Measurements from ENCODE around the gene XPR1. TPM values are rescaled to one million over a fixed set of nuclear protein-coding genes. Genes with fewer than 3 reads are reported as not detected.

The XPR1 gene
- total and polyA plus RNA-seq, 8 donors = 0.92 to 27.0 (median 4.5) TPM

DNA sequence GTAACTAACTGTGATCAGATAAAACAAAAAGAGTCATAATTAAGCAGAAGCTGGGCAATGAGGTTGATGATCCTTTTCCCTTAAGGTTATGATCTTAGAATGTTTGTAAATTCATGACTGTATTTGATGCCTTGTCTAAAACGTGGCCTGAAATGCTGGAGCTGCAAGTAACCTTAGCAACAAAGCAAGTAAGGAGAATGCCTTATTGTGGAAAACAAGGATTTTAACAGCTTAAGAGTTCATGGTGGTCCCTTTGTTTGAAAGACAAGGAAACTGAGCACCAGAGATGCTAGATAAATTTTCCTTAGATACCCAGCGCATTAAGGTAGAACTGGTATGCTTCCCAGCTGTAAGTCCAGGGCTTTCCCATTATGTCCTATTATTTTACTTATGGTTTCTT is 25.7 kb upstream of the XPR1 start:
- H3K27ac ChIP-seq = no peak overlapping the region
- no peak for DNase-seq
- no peak for TF ChIP-seq EP300 (IDR thresholded peaks at IDR 0.05)
- intact Hi-C loops (cut with DNase I; ENCODE audit: low total_unique reads) = no loop called here
- H3K4me1 ChIP-seq = no peaks in the 10 kb centered on the region
- H3K4me3 ChIP-seq = no peak overlapping the region
- 64 to 81% (median 73%) methylated on average over 2 of the region's 2 CpGs for WGBS, 5 donors
- no peaks in the 10 kb centered on the region for H3K36me3 ChIP-seq
- no peaks in the 10 kb centered on the region for H3K9me3 ChIP-seq
- no peaks in the 10 kb centered on the region for H3K27me3 ChIP-seq

GRCh38 chr1:180609643-180610555 is 21.9 kb upstream of the XPR1 start:
- Histone ChIP-seq H3K4me3 (no peak overlapping the region), H3K36me3 (no peaks in the 10 kb centered on the region), H3K27ac (no peak overlapping the region), H3K4me1 (peaks cover 0 to 3% (median under 1%) of the 10 kb centered on the region in 4 donors), H3K27me3 (no peaks in the 10 kb centered on the region), H3K9me3 (no peaks in the 10 kb centered on the region)
- intact Hi-C loops (cut with DNase I; ENCODE audit: low total_unique reads) = no loop called here
- DNase-seq = no peak
- WGBS, 5 donors = 69 to 77% (median 76%) methylated on average over 7 of the region's 7 CpGs
- TF ChIP-seq CTCF (IDR thresholded peaks at IDR 0.05) (no peak), POLR2AphosphoS5 (IDR thresholded peaks at IDR 0.05) (no peak), POLR2A (IDR thresholded peaks at IDR 0.05) (no peak), EP300 (IDR thresholded peaks at IDR 0.05) (no peak)

GRCh38 chr1:180610556-180611015 is 21.2 kb upstream of the XPR1 start:
- no peak for TF ChIP-seq POLR2A (IDR thresholded peaks at IDR 0.05)
- TF ChIP-seq CTCF (IDR thresholded peaks at IDR 0.05) = no peak
- TF ChIP-seq EP300 (IDR thresholded peaks at IDR 0.05) = no peak
- TF ChIP-seq POLR2AphosphoS5 (IDR thresholded peaks at IDR 0.05) = no peak
- Histone ChIP-seq H3K27me3 (no peaks in the 10 kb centered on the region), H3K4me1 (peaks cover 0 to 7% (median 6%) of the 10 kb centered on the region in 4 donors), H3K27ac (peak overlapping the region in 1 of 5 donors; percentile 27), H3K4me3 (no peak overlapping the region), H3K36me3 (no peaks in the 10 kb centered on the region), H3K9me3 (no peaks in the 10 kb centered on the region)
- no peak for DNase-seq
- intact Hi-C loops (cut with DNase I; ENCODE audit: low total_unique reads) = no loop called here
- WGBS, 5 donors = 69 to 83% (median 78%) methylated on average over 3 of the region's 3 CpGs

GRCh38 chr1:180611016-180611930 is 20.5 kb upstream of the XPR1 start:
- WGBS, 5 donors = 42 to 47% (median 43%) methylated on average over 9 of the region's 9 CpGs
- intact Hi-C loops (cut with DNase I; ENCODE audit: low total_unique reads) = no loop called here
- DNase-seq = peak in 1 of 2 donors; percentile 28
- H3K27ac ChIP-seq = peak overlapping the region in 1 of 5 donors; percentile 27
- no peaks in the 10 kb centered on the region for H3K27me3 ChIP-seq
- H3K4me3 ChIP-seq = no peak overlapping the region
- H3K4me1 ChIP-seq = peaks cover 0 to 14% (median 11%) of the 10 kb centered on the region in 4 donors
- TF ChIP-seq POLR2A (IDR thresholded peaks at IDR 0.05) = no peak
- no peak for TF ChIP-seq POLR2AphosphoS5 (IDR thresholded peaks at IDR 0.05)
- TF ChIP-seq EP300 (IDR thresholded peaks at IDR 0.05) = no peak
- TF ChIP-seq CTCF (IDR thresholded peaks at IDR 0.05) = no peak
- H3K9me3 ChIP-seq = no peaks in the 10 kb centered on the region
- H3K36me3 ChIP-seq = no peaks in the 10 kb centered on the region
